CD4-positive, CD25-positive, alpha-beta regulatory T cell (primary cell): Measurements from ENCODE around the gene GRAP. TPM values are rescaled to one million over a fixed set of nuclear protein-coding genes. Genes with fewer than 3 reads are reported as not detected.

Experiments
- ATAC-seq, 2 donors: fragments of 150-1000 bp; cut with Tn5 transposase; one replicate each; pipeline ENCODE4 v1.10.0; 2021; ENCODE audit warnings: low read depth in 2 of 2, moderate number of reproducible peaks in 2 of 2, moderate library complexity in 1 of 2
- DNase-seq, 3 donors: peaks; one replicate each; pipeline versions ENCODE4 v3.0.0 to v3.0.0-alpha.2; 2012 to 2022; ENCODE audit warnings: mixed read lengths in 1 of 3
- H3K27ac ChIP-seq: one replicate; pipeline ENCODE4 v1.7.0; 2013; ENCODE audit warnings: mild to moderate bottlenecking, low read length; ENCODE audit not compliant: insufficient read depth, poor library complexity, severe bottlenecking
- H3K27me3 ChIP-seq: one replicate; pipeline ENCODE4 v1.7.0; 2013; ENCODE audit warnings: low read length; ENCODE audit not compliant: control insufficient read depth, insufficient read depth
- H3K36me3 ChIP-seq: one replicate; pipeline ENCODE4 v1.7.0; 2013; ENCODE audit warnings: mild to moderate bottlenecking, low read length, moderate library complexity; ENCODE audit not compliant: control insufficient read depth, insufficient read depth
- H3K4me1 ChIP-seq: 2 replicates; pipeline ENCODE4 v1.7.0; 2013; ENCODE audit warnings: mild to moderate bottlenecking, low read length; ENCODE audit not compliant: insufficient read depth, control insufficient read depth, poor library complexity, severe bottlenecking
- H3K4me3 ChIP-seq: one replicate; pipeline ENCODE4 v1.7.0; 2013; ENCODE audit warnings: low read depth, mild to moderate bottlenecking, low read length, moderate library complexity
- H3K9me3 ChIP-seq, 2 experiments: 1 replicate in 1 of 2; 2 replicates in 1 of 2; pipeline ENCODE4 v1.7.0; 2013; ENCODE audit warnings: low read length in 2 of 2, mild to moderate bottlenecking in 1 of 2, moderate library complexity in 1 of 2; ENCODE audit not compliant: control insufficient read depth in 2 of 2
- H3K27ac Mint-ChIP-seq, 3 donors: one replicate each; pipeline ENCODE4 v1.8.0; 2020 to 2022; ENCODE audit warnings: mild to moderate bottlenecking in 3 of 3, mixed read lengths in 3 of 3, moderate library complexity in 2 of 3
- H3K27me3 Mint-ChIP-seq: one replicate; pipeline ENCODE4 v1.8.0; 2022; ENCODE audit warnings: mild to moderate bottlenecking, mixed read lengths
- H3K36me3 Mint-ChIP-seq: one replicate; pipeline ENCODE4 v1.8.0; 2020; ENCODE audit warnings: mixed read lengths
- H3K4me1 Mint-ChIP-seq, 4 donors: one replicate each; pipeline ENCODE4 v1.8.0; 2020 to 2022; ENCODE audit warnings: mixed read lengths in 4 of 4, mild to moderate bottlenecking in 1 of 4
- H3K4me3 Mint-ChIP-seq, 4 donors: one replicate each; pipeline ENCODE4 v1.8.0; 2020 to 2022; ENCODE audit warnings: mild to moderate bottlenecking in 4 of 4, mixed read lengths in 4 of 4, moderate library complexity in 3 of 4
- H3K9me3 Mint-ChIP-seq, 7 donors: one replicate each; pipeline ENCODE4 v1.8.0; 2020 to 2022; ENCODE audit warnings: mixed read lengths in 7 of 7, mild to moderate bottlenecking in 3 of 7, moderate library complexity in 2 of 7
- polyA plus RNA-seq, 4 donors: library from polyadenylated mRNA; unstranded; fragments of 300-500 nt; fragmentation: Illumina TruSeq; gene quantifications; one replicate each; pipeline ENCODE4 v1.2.3, GENCODE V29; 2021
- total RNA-seq: library from RNA; stranded (reverse); gene quantifications from one replicate; pipeline ENCODE4 v1.2.3, GENCODE V29; 2022

Gene GRAP
- total and polyA plus RNA-seq, 5 donors from 2014 or later = 34.5 to 77.5 (median 62.1) TPM

DNA sequence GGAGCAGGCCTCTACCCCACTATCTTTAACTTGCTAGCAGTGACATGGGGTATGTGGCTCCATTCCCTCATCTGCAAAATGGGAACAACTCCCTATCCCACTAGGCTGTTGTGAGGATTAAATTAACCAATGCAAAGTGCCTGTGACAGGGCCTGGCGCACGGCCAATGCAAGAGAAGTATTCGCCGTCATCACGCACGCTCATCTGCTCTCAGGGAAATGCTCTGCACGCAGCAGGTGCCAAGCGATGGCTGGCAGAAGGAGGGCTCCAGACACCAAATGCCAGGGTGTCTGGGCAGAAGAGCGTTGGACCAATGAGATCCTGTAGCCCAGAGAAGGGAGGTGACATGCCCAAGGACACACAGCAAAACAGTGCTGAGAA lies 59.5 kb downstream of the GRAP start:
- Mint-ChIP-seq H3K27me3 (no peaks in the 10 kb centered on the region), H3K36me3 (peaks cover 3% of the 10 kb centered on the region), H3K4me1 (peaks cover 0 to 9% (median 0%) of the 10 kb centered on the region in 4 donors), H3K27ac (peak overlapping the region in 2 of 3 donors; percentile 51 to 64), H3K9me3 (no peaks in the 10 kb centered on the region), H3K4me3 (no peak overlapping the region)
- ATAC-seq (no peak), DNase-seq (no peak)
- Histone ChIP-seq H3K27me3 (no peaks in the 10 kb centered on the region), H3K36me3 (peaks cover 11% of the 10 kb centered on the region), H3K4me1 (no peaks in the 10 kb centered on the region), H3K9me3 (no peaks in the 10 kb centered on the region), H3K4me3 (no peak overlapping the region), H3K27ac (no peak overlapping the region)

DNA sequence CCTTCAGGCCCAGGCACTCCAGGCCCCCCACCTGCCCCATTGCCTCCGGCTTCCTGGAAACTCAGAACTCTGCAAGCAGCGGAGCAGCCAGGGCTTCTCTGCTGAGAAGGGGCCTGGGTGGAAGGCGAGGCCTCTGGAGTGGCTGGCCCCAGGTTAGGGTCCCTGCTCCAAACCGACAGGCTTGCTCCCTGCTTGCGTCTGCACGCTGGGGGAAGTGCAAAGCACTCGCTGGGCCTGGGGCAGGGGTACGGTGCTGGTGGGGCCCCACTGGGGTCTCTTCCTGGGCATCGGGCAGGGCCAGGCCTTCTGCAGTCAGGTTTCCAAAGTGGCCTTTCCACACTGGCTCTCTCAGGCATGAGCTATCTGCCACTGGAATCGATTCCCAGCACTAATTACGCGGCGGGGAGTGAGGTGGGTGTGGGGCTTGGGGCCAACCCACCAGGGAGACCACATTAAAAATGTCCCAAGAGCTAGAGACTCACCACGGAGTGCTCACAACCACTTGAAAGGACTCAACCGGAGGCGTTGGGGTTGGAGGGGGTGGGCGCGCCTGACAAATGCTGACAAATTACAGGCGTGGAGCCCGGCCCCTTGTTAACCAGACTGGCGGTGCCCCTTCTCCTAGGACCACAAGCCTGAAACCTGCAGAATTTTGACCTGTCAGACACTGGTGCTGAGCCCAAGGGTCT lies 60.1 kb downstream of the GRAP start:
- no peaks in the 10 kb centered on the region for H3K9me3 Mint-ChIP-seq
- H3K4me3 ChIP-seq = no peak overlapping the region
- H3K36me3 Mint-ChIP-seq = peaks cover 3% of the 10 kb centered on the region
- H3K9me3 ChIP-seq = no peaks in the 10 kb centered on the region
- no peaks in the 10 kb centered on the region for H3K4me1 ChIP-seq
- ATAC-seq (no peak), DNase-seq (no peak)
- no peaks in the 10 kb centered on the region for H3K27me3 Mint-ChIP-seq
- peaks cover 11% of the 10 kb centered on the region for H3K36me3 ChIP-seq
- H3K27ac ChIP-seq = no peak overlapping the region
- H3K4me3 Mint-ChIP-seq = no peak overlapping the region
- peak overlapping the region in 1 of 3 donors; percentile 64 for H3K27ac Mint-ChIP-seq
- no peaks in the 10 kb centered on the region for H3K27me3 ChIP-seq
- H3K4me1 Mint-ChIP-seq = peaks cover 0 to 9% (median 0%) of the 10 kb centered on the region in 4 donors

DNA sequence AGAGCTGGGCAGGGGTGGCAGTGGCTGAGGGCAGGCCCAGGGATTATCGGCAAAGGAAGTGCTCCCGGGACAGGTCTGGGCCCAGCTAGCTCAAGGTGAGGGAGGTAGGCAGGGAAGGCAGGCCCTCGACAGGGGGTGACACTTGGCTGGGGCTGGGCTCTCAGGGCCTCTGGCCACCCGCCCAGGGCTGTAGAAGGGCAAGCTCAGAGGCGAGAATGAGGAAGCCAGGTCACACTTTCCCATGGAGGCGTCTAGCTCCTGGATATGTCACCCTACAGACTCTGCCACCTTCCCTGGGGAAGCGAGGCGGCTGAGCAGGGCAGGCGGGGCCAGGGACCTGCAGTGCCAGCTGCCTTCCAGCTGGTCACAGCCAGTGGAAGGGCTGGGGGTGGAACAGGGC lies 61.3 kb downstream of the GRAP start:
- Mint-ChIP-seq H3K4me3 (no peak overlapping the region), H3K4me1 (peaks cover 0 to 9% (median 0%) of the 10 kb centered on the region in 4 donors), H3K9me3 (peaks cover 0 to under 1% (median 0%) of the 10 kb centered on the region in 7 donors), H3K27me3 (no peaks in the 10 kb centered on the region), H3K36me3 (peaks cover 3% of the 10 kb centered on the region), H3K27ac (no peak overlapping the region)
- H3K27ac ChIP-seq = no peak overlapping the region
- peaks cover 14% of the 10 kb centered on the region for H3K36me3 ChIP-seq
- H3K27me3 ChIP-seq = no peaks in the 10 kb centered on the region
- no peak overlapping the region for H3K4me3 ChIP-seq
- DNase-seq (no peak), ATAC-seq (no peak)
- no peaks in the 10 kb centered on the region for H3K9me3 ChIP-seq
- no peaks in the 10 kb centered on the region for H3K4me1 ChIP-seq

DNA sequence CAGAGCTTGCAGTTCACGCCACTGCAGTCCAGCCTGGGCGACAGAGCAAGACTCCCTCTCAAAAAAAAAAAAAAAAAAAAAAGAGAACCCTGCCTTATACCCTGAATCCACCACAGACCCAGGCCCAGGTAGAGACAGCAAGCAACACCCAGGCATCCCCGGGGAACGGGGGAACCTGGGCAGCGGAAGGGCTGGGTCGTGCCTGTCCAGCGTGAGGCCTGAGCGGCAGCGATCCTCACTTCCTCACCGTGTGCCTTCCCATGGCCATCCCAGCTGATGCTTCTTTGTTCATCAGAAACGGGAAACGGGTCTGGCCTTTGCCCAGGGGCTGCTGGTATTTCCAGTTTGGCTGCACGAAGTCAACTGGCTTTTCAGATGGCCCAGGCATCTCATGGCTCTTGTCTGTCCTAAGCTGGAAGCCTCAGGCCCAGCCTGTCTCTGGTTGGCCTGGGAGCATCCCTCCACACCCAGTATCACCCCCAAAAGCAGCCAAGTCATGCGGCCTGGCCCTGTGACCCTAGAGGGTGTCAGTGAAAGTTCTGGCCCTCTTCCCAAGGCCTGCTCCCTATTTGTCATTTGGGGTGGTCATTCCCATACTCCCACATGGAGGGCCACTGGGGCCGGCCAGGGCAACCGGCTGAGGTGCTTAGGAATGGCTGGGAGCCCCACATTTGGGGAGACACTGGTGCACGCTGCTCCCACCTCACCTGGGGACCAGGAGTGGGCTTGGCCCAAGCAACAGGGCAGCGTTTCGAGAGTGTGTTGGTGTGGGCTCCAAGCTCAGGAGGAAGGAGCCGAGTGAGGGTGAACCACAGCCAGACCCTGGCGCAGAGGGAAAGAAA lies 62.3 kb downstream of the GRAP start:
- no peak overlapping the region for H3K4me3 Mint-ChIP-seq
- Histone ChIP-seq H3K36me3 (peaks cover 17% of the 10 kb centered on the region), H3K27me3 (no peaks in the 10 kb centered on the region), H3K4me1 (no peaks in the 10 kb centered on the region), H3K9me3 (no peaks in the 10 kb centered on the region), H3K27ac (no peak overlapping the region), H3K4me3 (no peak overlapping the region)
- peaks cover 0 to 2% (median 0%) of the 10 kb centered on the region in 7 donors for H3K9me3 Mint-ChIP-seq
- H3K36me3 Mint-ChIP-seq = peaks cover 10% of the 10 kb centered on the region
- H3K4me1 Mint-ChIP-seq = peaks cover 0 to 4% (median 0%) of the 10 kb centered on the region in 4 donors
- no peaks in the 10 kb centered on the region for H3K27me3 Mint-ChIP-seq
- no peak for ATAC-seq
- H3K27ac Mint-ChIP-seq = peak overlapping the region in 1 of 3 donors; percentile 71
- DNase-seq = no peak

DNA sequence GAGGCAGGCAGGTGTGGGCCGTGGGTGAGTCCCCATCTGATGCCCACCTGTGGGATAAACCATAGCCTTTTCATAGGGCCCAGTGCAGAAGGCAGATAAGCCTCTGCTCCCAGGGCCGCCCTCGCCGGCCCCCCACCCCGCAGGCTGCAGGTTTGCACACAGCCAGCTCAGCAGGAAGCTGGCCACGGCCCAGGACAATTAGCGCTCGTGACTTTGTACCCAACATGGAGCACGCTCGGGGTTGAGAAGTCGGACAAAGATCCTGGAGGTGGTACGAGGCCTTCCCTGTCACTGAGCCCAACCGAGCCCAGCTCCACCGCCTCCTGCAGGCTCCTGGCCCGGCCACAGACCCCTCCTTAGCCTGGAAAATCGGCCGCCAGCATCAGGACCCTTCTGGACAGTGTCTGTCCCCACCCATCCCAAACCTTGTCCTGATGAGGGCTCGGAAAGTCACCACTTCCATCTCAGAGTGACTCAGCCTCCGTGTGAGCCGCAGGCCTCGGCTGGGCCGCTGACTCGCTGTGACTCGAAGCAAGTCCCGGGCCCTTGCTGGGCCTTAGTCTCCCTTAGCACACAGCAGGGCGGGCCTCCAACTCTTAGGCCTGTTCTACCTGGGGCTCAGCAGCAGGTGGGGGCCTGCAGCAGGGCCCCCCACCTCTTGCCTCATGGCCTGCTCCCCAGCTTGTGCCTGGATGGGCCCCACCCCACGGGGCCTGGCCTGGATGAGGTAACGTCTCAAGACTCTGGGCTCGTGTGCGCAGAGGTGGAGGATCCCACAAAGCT lies 64.9 kb downstream of the GRAP start:
- no peak overlapping the region for H3K4me3 ChIP-seq
- Mint-ChIP-seq H3K4me1 (peaks cover 0 to under 1% (median 0%) of the 10 kb centered on the region in 4 donors), H3K27ac (no peak overlapping the region), H3K4me3 (no peak overlapping the region), H3K27me3 (no peaks in the 10 kb centered on the region), H3K36me3 (peaks cover 8% of the 10 kb centered on the region), H3K9me3 (peaks cover 0 to 2% (median 0%) of the 10 kb centered on the region in 7 donors)
- H3K27ac ChIP-seq = no peak overlapping the region
- H3K36me3 ChIP-seq = peaks cover 29% of the 10 kb centered on the region
- no peak for DNase-seq
- no peak for ATAC-seq
- no peaks in the 10 kb centered on the region for H3K9me3 ChIP-seq
- H3K27me3 ChIP-seq = no peaks in the 10 kb centered on the region
- no peaks in the 10 kb centered on the region for H3K4me1 ChIP-seq

DNA sequence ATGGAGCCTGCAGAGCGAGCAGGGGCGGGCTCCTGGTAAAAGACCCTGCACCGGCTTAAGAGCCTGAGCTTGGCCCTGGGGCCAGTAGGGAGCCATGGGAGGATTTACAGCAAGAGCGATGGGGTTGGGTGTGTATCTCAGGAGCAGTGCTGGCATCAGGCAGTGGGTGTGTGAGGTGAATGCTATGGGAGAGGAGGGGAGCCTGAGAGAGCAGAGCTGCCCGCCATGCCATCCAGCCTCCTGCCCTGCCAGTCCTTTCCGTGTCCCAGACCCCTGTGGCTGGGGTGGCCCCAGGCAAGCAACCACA lies 65.5 kb downstream of the GRAP start:
- peaks cover 30% of the 10 kb centered on the region for H3K36me3 ChIP-seq
- ATAC-seq (no peak), DNase-seq (no peak)
- no peaks in the 10 kb centered on the region for H3K4me1 ChIP-seq
- Mint-ChIP-seq H3K4me3 (no peak overlapping the region), H3K27ac (peak overlapping the region in 1 of 3 donors; percentile 20), H3K27me3 (no peaks in the 10 kb centered on the region), H3K4me1 (peaks cover 0 to 1% (median 0%) of the 10 kb centered on the region in 4 donors), H3K36me3 (peaks cover 8% of the 10 kb centered on the region), H3K9me3 (peaks cover 0 to 2% (median 0%) of the 10 kb centered on the region in 7 donors)
- H3K27ac ChIP-seq = no peak overlapping the region
- no peaks in the 10 kb centered on the region for H3K9me3 ChIP-seq
- H3K27me3 ChIP-seq = no peaks in the 10 kb centered on the region
- H3K4me3 ChIP-seq = no peak overlapping the region

DNA sequence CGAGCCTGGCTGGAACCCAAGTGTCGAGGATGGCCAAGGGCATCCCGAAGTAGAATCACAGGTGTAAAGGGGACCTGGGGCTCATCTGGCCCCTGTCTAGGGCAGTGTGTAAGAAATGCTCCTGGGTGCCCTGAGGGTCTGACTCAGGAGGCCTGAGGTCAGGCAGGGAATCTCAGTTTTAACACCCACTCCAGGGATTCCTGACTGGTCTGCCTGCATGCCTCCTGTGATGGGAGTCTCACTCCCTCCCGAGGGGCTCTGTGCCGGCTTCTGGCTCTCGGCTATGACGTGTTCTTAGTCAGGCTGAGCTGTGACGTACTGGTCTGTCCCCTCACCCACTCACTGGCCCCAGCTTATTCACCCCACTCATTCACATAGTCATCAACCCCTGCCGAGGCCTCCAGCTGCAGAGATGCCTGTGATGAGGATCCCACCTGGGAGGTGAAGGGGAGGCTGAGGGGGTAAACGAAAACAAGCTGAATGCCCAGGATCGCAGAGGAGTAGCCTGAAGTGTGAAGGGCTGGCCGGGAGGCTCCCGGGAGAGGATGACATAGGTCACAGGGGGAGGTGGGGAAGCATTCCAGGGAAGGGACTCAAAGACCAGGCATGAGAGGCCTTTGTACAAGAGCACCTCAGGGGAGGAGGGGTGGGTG lies 65.9 kb downstream of the GRAP start:
- Histone ChIP-seq H3K4me3 (no peak overlapping the region), H3K9me3 (no peaks in the 10 kb centered on the region), H3K4me1 (no peaks in the 10 kb centered on the region), H3K36me3 (peaks cover 30% of the 10 kb centered on the region), H3K27me3 (no peaks in the 10 kb centered on the region), H3K27ac (no peak overlapping the region)
- Mint-ChIP-seq H3K9me3 (peaks cover 0 to 2% (median 0%) of the 10 kb centered on the region in 7 donors), H3K27ac (peak overlapping the region in 2 of 3 donors; percentile 5 to 20), H3K4me3 (no peak overlapping the region), H3K27me3 (no peaks in the 10 kb centered on the region), H3K36me3 (peaks cover 8% of the 10 kb centered on the region), H3K4me1 (peaks cover 0 to 1% (median 0%) of the 10 kb centered on the region in 4 donors)
- ATAC-seq (no peak), DNase-seq (no peak)
